Mammary epithelial cell (primary cell): Measurements from ENCODE around the gene FIZ1.

Experiments used
- EZH2 ChIP-seq: IDR thresholded peaks from 2 replicates; pipeline ENCODE4 v1.6.1; 2012; ENCODE audit warnings: low read length, inconsistent platforms, borderline replicate concordance
- TF ChIP-seq, protein P1 (sequence below), 2 donors: IDR thresholded peaks in 1 of 2; conservative IDR thresholded peaks in 1 of 2; 2 replicates each; pipeline ENCODE4 v1.5.1; 2011 to 2012; ENCODE audit warnings: inconsistent platforms in 2 of 2, low read length in 2 of 2, mild to moderate bottlenecking in 2 of 2, control low read depth in 1 of 2, low read depth in 1 of 2; ENCODE audit not compliant: insufficient read depth in 1 of 2; ENCODE audit errors: extremely low read depth in 1 of 2

DNA sequence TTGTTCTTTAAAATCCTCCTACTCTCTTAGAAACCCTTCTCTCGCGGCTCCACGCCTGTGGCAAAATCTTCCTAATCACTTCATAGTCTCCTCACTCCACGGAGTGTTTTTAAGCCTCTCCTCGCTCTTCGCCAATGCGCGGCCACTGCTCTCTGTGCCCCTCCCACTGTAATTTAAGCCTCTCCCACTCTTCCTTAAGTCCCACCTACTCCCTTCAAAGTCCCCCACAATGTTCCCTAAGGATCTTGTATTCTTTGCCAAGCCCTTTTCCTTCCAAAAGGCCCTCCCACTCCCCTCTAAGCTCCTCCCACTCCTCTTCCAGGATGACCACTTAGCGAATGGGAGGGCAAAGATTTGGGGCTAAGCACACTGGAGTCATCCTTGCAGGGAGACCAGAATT is 1.3 kb downstream of the FIZ1 start:
- TF ChIP-seq, protein P1, sequence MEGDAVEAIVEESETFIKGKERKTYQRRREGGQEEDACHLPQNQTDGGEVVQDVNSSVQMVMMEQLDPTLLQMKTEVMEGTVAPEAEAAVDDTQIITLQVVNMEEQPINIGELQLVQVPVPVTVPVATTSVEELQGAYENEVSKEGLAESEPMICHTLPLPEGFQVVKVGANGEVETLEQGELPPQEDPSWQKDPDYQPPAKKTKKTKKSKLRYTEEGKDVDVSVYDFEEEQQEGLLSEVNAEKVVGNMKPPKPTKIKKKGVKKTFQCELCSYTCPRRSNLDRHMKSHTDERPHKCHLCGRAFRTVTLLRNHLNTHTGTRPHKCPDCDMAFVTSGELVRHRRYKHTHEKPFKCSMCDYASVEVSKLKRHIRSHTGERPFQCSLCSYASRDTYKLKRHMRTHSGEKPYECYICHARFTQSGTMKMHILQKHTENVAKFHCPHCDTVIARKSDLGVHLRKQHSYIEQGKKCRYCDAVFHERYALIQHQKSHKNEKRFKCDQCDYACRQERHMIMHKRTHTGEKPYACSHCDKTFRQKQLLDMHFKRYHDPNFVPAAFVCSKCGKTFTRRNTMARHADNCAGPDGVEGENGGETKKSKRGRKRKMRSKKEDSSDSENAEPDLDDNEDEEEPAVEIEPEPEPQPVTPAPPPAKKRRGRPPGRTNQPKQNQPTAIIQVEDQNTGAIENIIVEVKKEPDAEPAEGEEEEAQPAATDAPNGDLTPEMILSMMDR (conservative IDR thresholded peaks at IDR 0.05 in 1 of 2, IDR thresholded peaks at IDR 0.05 in 1 of 2; ENCODE audit: extremely low read depth in 1 of 2, insufficient read depth in 1 of 2, low read depth in 1 of 2, low read length in 2 of 2), result no peak
- no peak for TF ChIP-seq EZH2
